ENCODE measurements around the gene ADH5.
A peak's percentile ranks its signal among the peaks of the same experiment; 100 is the strongest.
"Not testable (repeated sequence)": the region's sequence is repeated elsewhere in the genome, so short reads cannot be mapped to it uniquely, and the experiment has no call there.

ADH5 gene

DNA sequence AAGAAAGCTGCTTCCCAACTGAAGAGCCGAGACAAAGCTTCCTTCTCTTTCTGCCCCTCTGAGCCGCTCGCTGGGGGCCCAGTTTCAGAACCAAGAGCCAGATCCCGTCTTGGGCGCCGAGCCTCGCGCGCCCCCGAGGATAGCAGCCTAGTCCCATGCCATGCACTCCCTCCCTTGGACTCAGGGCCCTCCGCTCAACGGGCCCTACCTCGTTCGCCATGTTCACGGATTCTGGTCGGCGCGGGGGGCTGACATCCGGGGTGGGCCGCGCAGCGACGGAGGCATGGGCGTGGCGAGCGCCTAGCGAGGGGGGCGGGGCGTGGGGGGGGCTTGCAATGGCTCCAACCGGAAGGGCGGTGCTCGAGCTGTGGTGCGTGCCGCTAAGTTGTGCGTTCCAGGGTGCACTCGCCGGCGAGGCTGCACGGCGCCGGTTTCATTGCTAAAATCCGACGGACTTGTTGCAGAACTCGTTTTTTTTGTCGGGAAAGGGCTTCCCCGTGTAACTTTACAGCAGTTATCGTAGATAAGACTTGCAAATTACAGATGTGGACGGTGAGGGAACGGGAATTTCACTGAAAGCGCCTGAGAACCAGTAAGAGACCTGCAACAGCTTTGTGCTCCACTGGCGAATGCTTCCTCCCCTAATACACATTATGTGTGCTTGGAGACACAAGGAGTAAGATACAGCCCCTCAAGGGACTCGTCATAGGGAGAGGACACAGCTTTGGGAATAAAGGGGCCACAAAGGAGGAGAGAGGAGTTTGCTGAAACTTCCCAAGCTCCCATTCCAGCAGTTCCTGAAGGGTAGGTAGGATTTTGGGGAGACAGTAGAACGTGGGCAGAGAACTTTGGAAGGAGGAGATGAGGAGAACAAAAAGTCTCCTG lies at the start of gene ADH5:
TSS of gene ADH5 (minus strand) at position 308 of the 885 bp plus-strand sequence. CDS start at position 220, 88 bp downstream.
- TF ChIP-seq ZNF274 (IDR thresholded peaks at IDR 0.05; ENCODE audit: low read depth, low read length), result no peak
- H3K4me3 ChIP-seq (ENCODE audit: low read length), result peak within 1 kb of the TSS; percentile 98

DNA sequence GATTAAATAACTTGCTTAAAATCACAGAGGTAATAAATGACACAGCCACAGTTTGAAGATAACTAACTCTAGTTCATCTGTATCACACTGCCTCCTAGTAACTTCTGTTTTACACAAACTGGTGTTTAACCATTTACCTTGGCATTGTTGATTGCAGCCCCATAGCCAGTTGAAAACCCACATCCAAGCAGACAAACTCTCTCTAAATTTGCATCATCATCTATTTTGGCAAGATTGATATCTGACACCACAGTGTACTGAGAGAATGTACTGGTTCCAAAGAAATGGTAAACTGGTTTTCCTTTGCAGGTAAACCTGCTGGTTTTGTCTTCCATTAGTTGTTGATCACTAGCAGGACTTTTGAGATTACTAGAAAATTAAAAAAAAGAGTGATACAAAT lies 47.7 kb upstream of the ADH5 start:
- H3K4me3 ChIP-seq (ENCODE audit: low read length), result no peak overlapping the region
- TF ChIP-seq ZNF274 (IDR thresholded peaks at IDR 0.05; ENCODE audit: low read depth, low read length), result no peak

DNA sequence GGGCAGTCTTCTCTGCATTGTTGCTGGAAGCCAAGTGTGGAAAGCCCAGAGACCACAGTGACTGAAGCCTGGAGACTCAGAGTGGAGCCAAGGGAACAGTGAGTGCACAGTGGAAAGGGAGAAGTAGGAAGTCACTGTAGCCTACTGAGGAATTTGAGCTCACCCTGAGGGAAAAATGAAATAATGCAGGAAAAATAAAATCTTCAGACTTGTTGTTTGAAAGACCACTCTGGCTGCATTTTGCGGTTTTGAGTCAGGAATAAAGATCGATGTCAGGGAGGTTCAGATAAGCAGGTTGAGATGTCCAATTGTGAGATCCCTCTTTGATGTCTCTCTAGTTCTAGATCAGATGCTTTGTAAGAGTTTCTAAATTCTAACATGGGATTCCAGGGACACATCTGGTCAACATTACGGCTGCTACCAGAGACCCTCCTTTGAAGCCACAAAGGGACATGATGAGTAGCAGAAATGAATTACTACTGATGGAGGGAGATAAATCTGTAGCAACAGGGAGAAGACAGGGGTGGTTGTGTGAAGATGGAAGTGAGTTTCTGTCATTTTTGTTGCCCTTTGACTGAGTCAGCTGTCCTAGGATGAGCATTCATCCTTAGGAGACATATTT lies 47.1 kb upstream of the ADH5 start:
- TF ChIP-seq ZNF274 (IDR thresholded peaks at IDR 0.05; ENCODE audit: low read depth, low read length), result no peak
- no peak overlapping the region for H3K4me3 ChIP-seq (ENCODE audit: low read length)

DNA sequence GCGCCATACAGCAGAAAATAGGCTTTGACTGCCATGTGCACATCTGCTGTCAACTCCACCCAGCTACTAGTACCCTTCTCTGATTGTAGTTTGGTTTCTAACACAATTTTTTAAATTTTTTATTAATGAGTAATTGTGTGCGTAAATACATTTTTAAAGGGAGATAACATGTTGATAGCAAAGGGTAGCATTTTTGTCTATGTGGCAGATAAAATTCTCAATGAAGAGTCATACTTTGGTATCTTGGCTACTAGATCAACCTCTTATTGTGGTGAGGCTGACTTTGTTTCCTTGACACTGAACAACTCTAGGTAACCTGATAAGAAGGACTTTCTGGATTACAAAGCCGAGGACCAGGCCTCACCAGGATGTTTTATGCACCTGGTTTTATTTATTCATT lies 46.0 kb upstream of the ADH5 start:
- no peak overlapping the region for H3K4me3 ChIP-seq (ENCODE audit: low read length)
- no peak for TF ChIP-seq ZNF274 (IDR thresholded peaks at IDR 0.05; ENCODE audit: low read depth, low read length)

DNA sequence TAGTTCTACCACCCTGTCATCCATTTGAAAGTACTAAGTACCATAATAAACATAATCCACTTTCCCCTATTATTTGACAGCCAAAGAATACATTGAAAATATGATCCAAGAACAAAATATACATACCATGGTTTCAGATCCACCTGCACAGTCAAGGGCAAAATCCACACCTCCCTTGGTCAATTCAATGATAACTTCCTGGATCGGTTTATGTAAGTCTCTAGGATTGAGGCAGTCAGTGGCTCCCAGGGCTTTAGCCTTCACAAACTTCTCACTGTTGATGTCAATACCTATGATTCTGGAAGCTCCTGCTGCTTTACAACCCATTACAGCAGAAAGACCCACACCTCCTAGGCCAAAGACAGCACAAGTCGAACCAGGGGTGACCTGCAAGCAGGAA lies 42.8 kb upstream of the ADH5 start:
- no peak overlapping the region for H3K4me3 ChIP-seq (ENCODE audit: low read length)
- TF ChIP-seq ZNF274 (IDR thresholded peaks at IDR 0.05; ENCODE audit: low read depth, low read length), result no peak

DNA sequence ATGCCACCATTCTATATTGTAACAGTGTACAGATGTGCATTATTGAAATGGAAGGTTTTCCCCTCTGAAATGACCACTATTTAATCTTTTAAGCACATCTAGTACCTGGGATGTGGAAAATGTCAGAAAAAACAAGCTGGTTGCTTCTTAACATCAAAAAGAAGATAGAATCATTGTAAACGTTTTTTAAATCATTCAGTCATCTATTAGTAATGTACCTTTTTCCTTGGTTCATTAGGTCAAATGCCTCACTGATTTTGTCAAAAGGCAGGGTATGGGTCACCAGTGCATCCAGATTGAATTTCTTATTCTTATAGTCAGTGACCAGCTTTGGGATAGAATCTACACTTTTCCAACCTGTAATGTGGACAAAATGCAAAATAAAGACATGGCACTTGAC lies 37.8 kb upstream of the ADH5 start:
- no peak for TF ChIP-seq ZNF274 (IDR thresholded peaks at IDR 0.05; ENCODE audit: low read depth, low read length)
- H3K4me3 ChIP-seq (ENCODE audit: low read length), result no peak overlapping the region

DNA sequence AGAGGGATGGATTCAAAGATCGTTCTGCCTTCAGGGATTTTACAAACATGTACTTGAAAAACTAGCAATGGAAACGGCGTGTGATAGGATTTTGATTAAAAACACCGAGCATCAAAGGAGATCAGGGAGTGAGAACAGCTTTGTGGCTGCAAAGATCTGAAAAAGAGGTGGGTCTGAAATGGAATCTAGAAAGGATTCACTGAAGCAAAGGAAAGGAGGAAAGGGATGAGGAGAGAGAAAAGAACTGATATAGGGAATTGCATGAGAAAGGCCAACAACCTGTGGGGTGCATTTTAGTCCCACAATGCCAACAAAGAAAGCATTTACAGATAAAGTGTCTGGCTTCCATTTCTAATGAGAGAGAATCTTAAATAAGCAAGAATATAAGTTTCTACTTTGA lies 32.4 kb upstream of the ADH5 start:
- H3K4me3 ChIP-seq (ENCODE audit: low read length), result no peak overlapping the region
- no peak for TF ChIP-seq ZNF274 (IDR thresholded peaks at IDR 0.05; ENCODE audit: low read depth, low read length)

DNA sequence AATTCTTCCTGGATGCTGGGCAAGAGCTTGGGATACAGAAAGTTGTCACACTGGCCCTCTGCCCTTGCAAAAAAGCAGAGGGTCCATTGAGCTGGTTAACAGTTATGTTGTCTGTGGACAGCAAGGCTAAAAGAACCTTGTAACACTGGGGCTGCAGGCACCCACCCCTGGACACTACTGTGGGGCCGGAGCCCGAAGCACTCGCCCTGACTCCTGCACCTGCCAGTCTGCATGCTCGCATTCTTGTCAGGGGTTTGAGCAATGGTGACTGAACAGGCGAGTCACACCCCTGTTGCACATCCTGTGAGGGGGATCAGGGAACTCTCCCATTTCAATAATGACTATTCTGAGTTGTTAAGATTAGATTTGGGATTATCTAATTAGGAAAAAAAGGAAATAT lies 31.9 kb upstream of the ADH5 start:
- TF ChIP-seq ZNF274 (IDR thresholded peaks at IDR 0.05; ENCODE audit: low read depth, low read length), result no peak
- no peak overlapping the region for H3K4me3 ChIP-seq (ENCODE audit: low read length)

DNA sequence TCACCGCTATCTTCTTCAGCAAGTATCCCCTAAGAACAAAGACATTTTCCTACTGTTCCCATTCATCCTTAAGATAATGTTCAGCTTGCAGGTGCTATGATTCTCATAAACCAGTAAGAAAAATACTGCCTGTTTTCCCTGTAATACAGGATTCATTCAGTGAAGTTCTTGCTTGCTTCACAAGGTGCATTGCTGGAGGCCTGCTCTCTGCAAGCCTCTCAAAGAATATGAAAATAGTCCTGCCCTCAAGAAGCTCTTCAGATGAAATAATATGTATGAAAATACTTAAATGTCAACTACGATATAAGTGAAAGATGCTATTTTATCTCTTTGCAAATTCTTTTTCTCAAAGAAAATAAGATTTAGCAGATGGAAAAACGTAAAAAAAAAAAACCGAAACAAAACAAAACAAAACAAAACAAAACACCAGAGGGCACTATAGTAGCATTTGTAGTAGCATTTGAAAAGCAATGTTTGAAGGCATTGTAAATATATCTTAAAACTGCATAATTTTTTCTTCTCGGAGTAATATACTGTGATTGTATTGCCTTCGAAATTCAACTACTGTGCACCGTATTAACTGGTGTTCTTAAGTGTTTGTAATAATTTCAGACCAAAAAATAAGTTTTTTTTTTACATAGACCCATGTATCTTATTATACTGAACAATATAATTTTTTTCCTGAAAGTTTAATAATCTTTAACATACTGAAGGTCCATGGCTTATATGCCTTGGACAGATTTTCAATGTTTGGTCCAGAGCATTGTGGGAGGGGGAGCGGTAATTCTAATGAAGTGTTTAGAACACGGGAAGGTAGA lies 29.5 kb upstream of the ADH5 start:
- H3K4me3 ChIP-seq (ENCODE audit: low read length), result no peak overlapping the region
- TF ChIP-seq ZNF274 (IDR thresholded peaks at IDR 0.05; ENCODE audit: low read depth, low read length), result no peak

DNA sequence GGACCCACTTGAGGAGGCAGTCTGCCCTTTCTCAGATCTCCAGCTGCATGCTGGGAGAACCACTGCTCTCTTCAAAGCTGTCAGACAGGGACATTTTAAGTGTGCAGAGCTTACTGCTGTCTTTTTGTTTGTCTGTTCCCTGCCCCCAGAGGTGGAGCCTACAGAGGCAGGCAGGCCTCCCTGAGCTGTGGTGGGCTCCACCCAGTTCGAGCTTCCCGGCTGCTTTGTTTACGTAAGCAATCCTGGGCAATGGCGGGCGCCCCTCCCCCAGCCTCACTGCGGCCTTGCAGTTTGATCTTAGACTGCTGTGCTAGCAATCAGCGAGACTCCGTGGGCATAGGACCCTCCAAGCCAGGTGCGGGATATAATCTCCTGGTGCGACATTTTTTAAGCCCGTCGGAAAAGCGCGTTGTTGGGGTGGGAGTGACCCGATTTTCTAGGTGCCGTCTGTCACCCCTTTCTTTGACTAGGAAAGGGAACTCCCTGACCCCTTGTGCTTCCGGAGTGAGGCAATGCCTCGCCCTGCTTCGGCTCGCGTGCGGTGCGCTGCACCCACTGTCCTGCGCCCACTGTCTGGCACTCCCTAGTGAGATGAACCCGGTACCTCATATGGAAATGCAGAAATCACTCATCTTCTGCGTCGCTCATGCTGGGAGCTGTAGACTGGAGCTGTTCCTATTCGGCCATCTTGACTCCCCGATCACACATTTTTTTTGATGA lies 28.7 kb upstream of the ADH5 start:
- not testable (repeated sequence) for H3K4me3 ChIP-seq (ENCODE audit: low read length)

DNA sequence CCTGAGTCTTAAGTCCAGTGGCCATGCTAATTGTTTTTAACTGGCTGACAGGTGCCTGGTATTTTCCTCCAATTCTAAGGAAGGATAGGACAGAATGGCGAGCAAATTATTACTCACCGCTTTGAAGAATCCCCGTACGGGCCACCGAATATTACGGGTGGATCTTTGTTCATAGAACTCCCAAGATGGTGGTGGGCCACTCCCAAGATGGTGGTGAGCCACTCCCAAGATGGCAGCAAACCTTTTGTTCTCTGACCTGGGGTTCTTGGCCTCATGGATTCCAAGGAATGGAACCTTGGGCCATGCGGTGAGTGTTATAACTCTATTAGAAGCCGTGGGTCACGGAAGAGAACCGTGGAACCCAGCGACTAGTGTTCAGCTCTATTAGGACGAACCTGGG lies 20.7 kb upstream of the ADH5 start:
- not testable (repeated sequence) for H3K4me3 ChIP-seq (ENCODE audit: low read length)

DNA sequence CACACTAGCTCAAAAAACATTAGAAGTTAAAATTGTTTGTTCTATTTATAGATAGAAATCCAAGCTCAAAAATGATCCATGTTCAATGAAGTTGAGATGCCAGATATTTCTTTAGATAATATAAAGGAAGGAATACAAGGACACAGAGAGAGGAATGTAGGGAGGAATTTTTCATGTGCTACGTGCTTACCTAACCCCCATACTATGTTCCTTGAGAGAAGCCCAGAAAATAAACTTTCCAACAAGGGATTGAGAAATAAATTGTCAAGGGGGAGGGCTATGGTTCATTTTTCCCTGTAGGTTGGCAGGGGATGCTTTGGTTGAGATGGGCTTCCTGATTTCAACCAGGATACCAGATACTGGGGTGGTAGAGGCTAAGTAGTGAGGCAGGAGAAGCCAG lies 15.6 kb upstream of the ADH5 start:
- no peak overlapping the region for H3K4me3 ChIP-seq (ENCODE audit: low read length)
- TF ChIP-seq ZNF274 (IDR thresholded peaks at IDR 0.05; ENCODE audit: low read depth, low read length), result no peak

DNA sequence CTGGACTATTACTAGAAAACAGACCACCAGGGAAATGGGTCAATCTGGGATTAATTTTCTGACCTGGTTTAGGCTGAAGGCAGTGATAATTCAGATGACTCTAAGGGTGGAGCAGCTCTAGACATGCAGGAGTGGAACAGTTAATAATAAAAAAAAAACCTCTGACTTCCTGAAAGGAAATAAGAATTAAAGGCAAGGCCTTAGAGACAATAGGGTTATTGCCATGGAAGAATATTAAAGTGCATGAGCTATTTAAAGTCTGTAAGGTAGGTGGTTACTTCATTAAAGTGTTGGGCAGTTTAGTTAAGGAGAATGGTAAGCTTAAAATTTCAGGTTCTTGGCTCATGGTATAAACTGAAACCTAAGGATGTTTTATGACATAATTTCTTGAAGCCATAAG lies 14.6 kb upstream of the ADH5 start:
- H3K4me3 ChIP-seq (ENCODE audit: low read length), result no peak overlapping the region
- no peak for TF ChIP-seq ZNF274 (IDR thresholded peaks at IDR 0.05; ENCODE audit: low read depth, low read length)

DNA sequence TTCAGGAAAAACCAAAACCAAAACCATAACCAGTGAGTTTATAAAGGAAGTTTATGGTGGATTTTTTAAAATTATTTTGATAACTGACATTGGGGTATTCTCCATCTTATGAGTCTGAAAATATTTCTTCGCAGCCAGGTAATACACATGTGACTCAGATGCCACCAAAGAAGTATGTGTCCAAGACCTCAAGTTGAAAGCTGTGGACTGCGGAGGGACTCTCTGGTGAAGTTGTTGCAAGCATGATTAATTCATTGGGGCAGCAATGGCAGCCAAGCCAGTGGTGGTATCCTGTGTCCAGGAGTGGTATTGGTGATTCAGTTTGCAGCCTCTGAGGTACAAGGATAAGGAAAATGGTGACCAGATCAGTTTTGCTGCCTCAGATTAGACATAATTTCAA lies 14.0 kb upstream of the ADH5 start:
- no peak overlapping the region for H3K4me3 ChIP-seq (ENCODE audit: low read length)
- no peak for TF ChIP-seq ZNF274 (IDR thresholded peaks at IDR 0.05; ENCODE audit: low read depth, low read length)
